Kidney epithelial cell (primary cell): ENCODE data around the gene AKAP14. TPM values are rescaled to one million over a fixed set of nuclear protein-coding genes. Genes with fewer than 3 reads are reported as not detected.
"Not testable (repeated sequence)": the region's sequence is repeated elsewhere in the genome, so short reads cannot be mapped to it uniquely, and the experiment has no call there.

ENCODE experiments used
- DNase-seq: peaks from one replicate; pipeline ENCODE4 v3.0.0-alpha.2; 2010; ENCODE audit warnings: low read depth
- H3K27me3 ChIP-seq: 2 replicates; pipeline ENCODE4 v1.6.0; 2011; ENCODE audit warnings: low read length; ENCODE audit not compliant: control insufficient read depth, insufficient read depth
- H3K36me3 ChIP-seq: 2 replicates; pipeline ENCODE4 v1.5.1; 2011; ENCODE audit warnings: low read length; ENCODE audit not compliant: control insufficient read depth, insufficient read depth
- H3K4me3 ChIP-seq: 2 replicates; pipeline ENCODE4 v1.5.1; 2011; ENCODE audit warnings: low read depth, mild to moderate bottlenecking, control low read depth, low read length
- total RNA-seq: library from RNA; depleted of rRNA; stranded (reverse); fragments of >200 nt; gene quantifications from 2 replicates; pipeline ENCODE4 v1.2.3, GENCODE V29; 2015
- TF ChIP-seq, protein P1 (sequence below): IDR thresholded peaks from 2 replicates; pipeline ENCODE4 v1.5.1; 2011; ENCODE audit warnings: mild to moderate bottlenecking, moderate library complexity, low read length, control low read depth, inconsistent platforms; ENCODE audit not compliant: insufficient read depth, poor library complexity, severe bottlenecking

Gene AKAP14
- total RNA-seq, 1 donor from 2014 or later, result not detected

DNA sequence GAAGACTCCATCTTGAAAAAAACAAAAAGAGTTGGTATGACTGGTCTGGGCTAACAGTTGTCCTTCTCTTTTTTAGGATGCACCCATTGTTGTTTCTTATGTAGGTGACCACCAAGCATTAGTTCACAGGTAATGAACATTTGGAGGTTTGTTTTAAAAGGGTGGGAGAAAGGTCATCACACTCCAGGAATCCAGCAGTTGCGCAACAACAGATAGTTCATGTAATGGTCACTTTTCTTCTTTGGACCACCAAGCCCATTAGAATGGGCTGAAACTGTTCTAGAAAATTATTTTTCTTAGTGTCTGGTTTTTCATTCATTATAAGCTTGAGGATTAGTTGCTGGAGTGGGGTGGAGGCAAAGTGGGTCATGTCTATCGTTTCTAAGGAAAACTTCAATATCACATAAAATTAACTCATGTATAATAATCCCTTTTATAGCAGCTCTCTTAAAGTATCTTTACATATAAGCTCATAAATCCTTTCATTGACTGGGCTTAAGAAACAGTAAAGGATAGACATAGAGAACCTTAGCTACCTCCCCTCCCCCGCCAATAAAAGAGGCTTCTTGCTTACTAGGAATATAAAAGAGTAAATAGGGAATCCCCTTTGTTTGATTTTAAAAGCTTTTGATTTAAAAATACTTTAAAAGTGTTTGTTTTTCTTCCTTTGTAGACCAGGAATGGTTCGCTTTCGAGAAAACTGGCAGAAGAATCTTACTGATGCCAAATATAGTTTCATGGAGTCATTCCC lies 24.3 kb downstream of the AKAP14 start:
- Histone ChIP-seq H3K36me3 (no peaks in the 10 kb centered on the region), H3K4me3 (no peak overlapping the region), H3K27me3 (no peaks in the 10 kb centered on the region)
- DNase-seq, result no peak
- TF ChIP-seq, protein P1, sequence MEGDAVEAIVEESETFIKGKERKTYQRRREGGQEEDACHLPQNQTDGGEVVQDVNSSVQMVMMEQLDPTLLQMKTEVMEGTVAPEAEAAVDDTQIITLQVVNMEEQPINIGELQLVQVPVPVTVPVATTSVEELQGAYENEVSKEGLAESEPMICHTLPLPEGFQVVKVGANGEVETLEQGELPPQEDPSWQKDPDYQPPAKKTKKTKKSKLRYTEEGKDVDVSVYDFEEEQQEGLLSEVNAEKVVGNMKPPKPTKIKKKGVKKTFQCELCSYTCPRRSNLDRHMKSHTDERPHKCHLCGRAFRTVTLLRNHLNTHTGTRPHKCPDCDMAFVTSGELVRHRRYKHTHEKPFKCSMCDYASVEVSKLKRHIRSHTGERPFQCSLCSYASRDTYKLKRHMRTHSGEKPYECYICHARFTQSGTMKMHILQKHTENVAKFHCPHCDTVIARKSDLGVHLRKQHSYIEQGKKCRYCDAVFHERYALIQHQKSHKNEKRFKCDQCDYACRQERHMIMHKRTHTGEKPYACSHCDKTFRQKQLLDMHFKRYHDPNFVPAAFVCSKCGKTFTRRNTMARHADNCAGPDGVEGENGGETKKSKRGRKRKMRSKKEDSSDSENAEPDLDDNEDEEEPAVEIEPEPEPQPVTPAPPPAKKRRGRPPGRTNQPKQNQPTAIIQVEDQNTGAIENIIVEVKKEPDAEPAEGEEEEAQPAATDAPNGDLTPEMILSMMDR, result no peak

DNA sequence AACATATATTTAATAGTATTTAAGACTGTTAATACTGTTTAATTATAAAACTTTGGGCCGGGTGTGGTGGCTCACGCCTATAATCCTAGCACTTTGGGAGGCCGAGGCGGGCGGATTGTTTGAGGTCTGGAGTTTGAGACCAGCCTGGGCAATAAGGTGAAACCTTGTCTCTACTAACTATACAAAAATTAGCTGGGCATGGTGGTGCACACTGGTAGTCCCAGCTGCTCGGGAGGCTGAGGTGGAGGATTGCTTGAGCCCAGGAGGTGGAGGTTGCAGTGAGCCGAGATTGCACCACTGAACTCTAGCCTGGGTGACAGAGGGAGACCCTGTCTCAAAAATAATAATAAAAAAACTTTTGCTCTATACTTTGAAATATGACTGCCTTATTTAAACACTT lies 26.7 kb downstream of the AKAP14 start:
- H3K36me3 ChIP-seq, H3K27me3 ChIP-seq, H3K4me3 ChIP-seq, DNase-seq: not testable (repeated sequence)

DNA sequence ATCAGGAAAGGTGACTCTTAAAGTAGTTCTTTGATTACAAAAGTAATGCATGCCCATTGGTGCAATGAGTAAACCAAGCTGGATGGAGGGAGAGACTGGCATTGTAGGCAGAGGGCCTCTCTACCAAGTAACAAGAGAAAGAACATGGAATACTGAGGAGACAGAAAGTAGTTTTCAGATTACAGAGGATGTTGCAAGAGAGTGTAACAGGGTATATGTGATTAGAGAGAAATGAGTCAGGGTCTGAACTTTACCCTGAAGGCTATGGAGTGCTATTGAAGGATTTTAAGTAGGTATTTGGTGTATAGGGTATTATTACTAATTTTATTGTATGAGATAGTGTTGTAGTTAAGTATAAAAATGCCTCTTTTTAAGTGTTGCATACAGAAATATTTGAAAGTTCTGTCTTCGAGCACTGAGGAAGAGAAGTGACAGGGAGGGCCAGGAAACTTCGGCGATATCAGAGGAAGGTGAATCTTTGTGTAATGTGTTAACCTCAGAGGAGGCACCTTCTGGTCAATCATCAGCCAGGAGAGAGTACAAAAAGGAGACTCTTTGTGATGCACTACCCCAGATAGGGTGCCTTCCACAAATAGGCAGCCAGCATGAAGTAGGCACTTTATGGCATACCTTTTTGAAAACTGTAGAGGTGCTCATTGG lies 39.7 kb downstream of the AKAP14 start:
- H3K4me3 ChIP-seq, result no peak overlapping the region
- no peaks in the 10 kb centered on the region for H3K36me3 ChIP-seq
- no peak for DNase-seq
- no peaks in the 10 kb centered on the region for H3K27me3 ChIP-seq
- TF ChIP-seq, protein P1, result no peak

DNA sequence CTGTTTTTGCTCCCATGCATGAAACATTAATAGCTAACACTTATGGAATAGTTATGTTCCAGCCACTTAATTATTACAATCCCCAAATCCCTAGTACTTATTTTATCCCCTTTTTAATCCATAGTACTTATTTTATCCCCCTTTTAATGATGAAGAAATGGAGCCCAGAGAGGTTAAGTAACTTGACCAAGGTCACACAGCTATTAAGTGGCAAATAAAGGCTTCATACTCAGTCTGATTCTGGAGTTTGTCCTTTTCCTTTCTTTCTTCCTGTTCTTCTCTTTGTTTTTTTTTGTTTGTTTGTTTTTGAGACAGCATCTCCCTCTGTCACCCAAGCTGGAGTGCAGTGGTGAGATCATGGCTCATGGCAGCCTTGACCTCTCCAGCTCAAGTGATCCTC lies 45.6 kb downstream of the AKAP14 start:
- H3K36me3 ChIP-seq, result no peaks in the 10 kb centered on the region
- TF ChIP-seq, protein P1, result no peak
- no peak for DNase-seq
- H3K27me3 ChIP-seq, result no peaks in the 10 kb centered on the region
- H3K4me3 ChIP-seq, result no peak overlapping the region

DNA sequence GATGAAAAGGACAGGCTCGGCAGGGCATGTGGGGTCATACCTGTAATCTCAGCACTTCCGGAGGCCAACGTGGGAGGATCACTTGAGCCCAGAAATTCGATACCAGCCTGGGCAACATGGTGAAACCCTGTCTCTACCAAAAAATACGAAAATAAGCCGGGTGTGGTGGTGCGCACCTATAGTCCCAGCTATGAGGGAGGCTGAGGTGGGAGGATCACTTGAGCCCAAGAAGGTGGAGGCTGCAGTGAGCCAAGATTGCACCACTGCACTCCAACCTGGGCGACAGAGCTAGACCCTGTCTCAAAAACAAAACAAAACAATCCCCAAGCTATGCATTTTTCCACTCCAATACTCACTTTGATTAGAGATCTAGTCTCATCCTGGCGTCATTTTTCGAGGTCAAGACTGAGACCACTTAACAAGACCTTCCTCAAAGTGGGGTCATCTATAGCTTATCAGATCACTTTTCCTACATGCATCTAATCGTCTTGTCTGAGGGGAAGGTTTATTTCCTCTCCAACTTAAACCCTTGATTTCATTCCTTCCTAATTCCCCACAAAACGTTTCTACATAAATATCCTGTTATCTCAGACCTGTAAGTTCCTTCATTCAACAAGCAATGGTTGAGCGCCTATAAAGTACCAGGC lies 46.6 kb downstream of the AKAP14 start:
- Histone ChIP-seq H3K27me3 (no peaks in the 10 kb centered on the region), H3K4me3 (peak overlapping the region; percentile 79), H3K36me3 (no peaks in the 10 kb centered on the region)
- TF ChIP-seq, protein P1, result no peak
- DNase-seq, result no peak

DNA sequence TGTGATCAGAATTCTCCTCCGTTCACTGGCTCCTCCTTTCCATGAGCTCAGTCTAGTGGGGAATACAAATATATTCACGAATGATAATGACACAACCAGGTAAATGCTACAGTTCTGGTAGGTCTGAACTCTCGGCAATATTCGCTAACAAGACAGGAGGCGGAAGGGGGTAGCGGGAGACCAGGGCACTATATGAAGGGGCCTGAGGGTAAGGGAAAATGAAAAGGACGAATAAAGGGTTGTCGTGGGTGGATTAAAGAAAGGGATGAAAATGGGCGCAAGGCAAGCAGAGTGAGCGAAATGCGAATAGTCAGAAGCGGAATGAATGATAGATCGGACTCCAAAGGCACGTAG lies 47.1 kb downstream of the AKAP14 start:
- no peak for DNase-seq
- Histone ChIP-seq H3K4me3 (peak overlapping the region; percentile 79), H3K27me3 (no peaks in the 10 kb centered on the region), H3K36me3 (no peaks in the 10 kb centered on the region)
- TF ChIP-seq, protein P1, result no peak
